Parathyroid adenoma (tissue), 2 donors: ENCODE results near the gene HIGD1B.

Experiments used
- H2AFZ ChIP-seq: fragments of 300-600 bp; sonication (generic); one replicate; pipeline ENCODE4 v1.7.0; 2017; ENCODE audit warnings: antibody characterized with exemption, mild to moderate bottlenecking
- H3K27ac ChIP-seq: fragments of 300-600 bp; sonication (generic); one replicate; pipeline ENCODE4 v1.7.0; 2017
- H3K27me3 ChIP-seq: fragments of 300-600 bp; sonication (generic); one replicate; pipeline ENCODE4 v1.7.0; 2017; ENCODE audit warnings: low read length; ENCODE audit not compliant: control insufficient read depth, insufficient read depth
- H3K36me3 ChIP-seq: fragments of 300-600 bp; sonication (generic); one replicate; pipeline ENCODE4 v1.7.0; 2017; ENCODE audit warnings: low read length; ENCODE audit not compliant: control insufficient read depth, insufficient read depth
- H3K4me1 ChIP-seq: fragments of 300-600 bp; sonication (generic); one replicate; pipeline ENCODE4 v1.7.0; 2017; ENCODE audit warnings: control low read depth
- H3K4me2 ChIP-seq: fragments of 300-600 bp; sonication (generic); one replicate; pipeline ENCODE4 v1.7.0; 2017; ENCODE audit warnings: low read length
- H3K4me3 ChIP-seq: fragments of 300-600 bp; sonication (generic); one replicate; pipeline ENCODE4 v1.7.0; 2017; ENCODE audit warnings: low read depth, low read length
- H3K79me2 ChIP-seq: fragments of 300-600 bp; sonication (generic); one replicate; pipeline ENCODE4 v1.7.0; 2017; ENCODE audit warnings: control low read depth
- H3K9ac ChIP-seq: fragments of 300-600 bp; sonication (generic); one replicate; pipeline ENCODE4 v1.7.0; 2017; ENCODE audit warnings: mild to moderate bottlenecking
- H3K9me3 ChIP-seq: fragments of 300-600 bp; sonication (generic); one replicate; pipeline ENCODE4 v1.7.0; 2017; ENCODE audit warnings: low read length; ENCODE audit not compliant: control insufficient read depth
- CTCF ChIP-seq: fragments of 300-600 bp; sonication (generic); IDR thresholded peaks from one replicate; pipeline ENCODE4 v1.7.0; 2017; ENCODE audit warnings: antibody characterized with exemption, mild to moderate bottlenecking
- donor health status: primary hyperparathyroidism.

The HIGD1B gene

GRCh38 chr17:44872131-44872768 lies 24.6 kb downstream of the HIGD1B start:
- no peaks in the 10 kb centered on the region for H3K9me3 ChIP-seq
- no peaks in the 10 kb centered on the region for H3K27me3 ChIP-seq
- no peaks in the 10 kb centered on the region for H3K79me2 ChIP-seq
- TF ChIP-seq CTCF: no peak
- H3K4me2 ChIP-seq: no peak overlapping the region
- H2AFZ ChIP-seq: no peak overlapping the region
- H3K36me3 ChIP-seq: no peaks in the 10 kb centered on the region
- H3K27ac ChIP-seq: no peak overlapping the region
- no peaks in the 10 kb centered on the region for H3K4me1 ChIP-seq
- no peak overlapping the region for H3K4me3 ChIP-seq
- H3K9ac ChIP-seq: no peak overlapping the region

DNA sequence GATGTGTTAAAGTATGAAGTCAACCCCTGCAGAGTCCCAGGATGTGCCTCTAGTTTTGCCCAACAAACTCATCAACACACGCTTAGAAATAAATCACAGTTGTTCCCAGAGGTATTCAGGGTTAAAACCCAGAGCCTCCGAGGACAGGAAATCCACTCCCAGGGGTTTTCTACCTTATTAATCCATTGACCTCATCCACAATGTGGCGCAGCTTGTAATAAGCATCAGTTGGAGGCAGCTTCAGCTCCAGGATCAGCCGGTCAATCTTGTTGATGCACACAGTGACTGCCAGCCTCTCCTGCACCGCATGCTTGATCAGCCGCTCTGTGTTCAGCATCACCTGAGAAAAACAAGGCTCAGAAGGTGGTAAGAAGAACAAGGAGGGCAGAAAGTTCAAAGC lies 28.1 kb downstream of the HIGD1B start:
- Histone ChIP-seq H3K79me2 (no peaks in the 10 kb centered on the region), H2AFZ (no peak overlapping the region), H3K36me3 (no peaks in the 10 kb centered on the region), H3K9me3 (no peaks in the 10 kb centered on the region), H3K4me3 (no peak overlapping the region), H3K4me1 (no peaks in the 10 kb centered on the region), H3K27me3 (no peaks in the 10 kb centered on the region), H3K4me2 (no peak overlapping the region), H3K9ac (no peak overlapping the region), H3K27ac (no peak overlapping the region)
- TF ChIP-seq CTCF: no peak

- Histone ChIP-seq H2AFZ (no peak overlapping the region), H3K4me1 (no peaks in the 10 kb centered on the region), H3K9ac (no peak overlapping the region), H3K4me3 (no peak overlapping the region), H3K36me3 (no peaks in the 10 kb centered on the region), H3K79me2 (no peaks in the 10 kb centered on the region), H3K27me3 (no peaks in the 10 kb centered on the region), H3K9me3 (no peaks in the 10 kb centered on the region), H3K27ac (no peak overlapping the region), H3K4me2 (no peak overlapping the region)
- no peak for TF ChIP-seq CTCF
Measured at GRCh38 chr17:44877121-44877520, 29.4 kb downstream of the HIGD1B start.

DNA sequence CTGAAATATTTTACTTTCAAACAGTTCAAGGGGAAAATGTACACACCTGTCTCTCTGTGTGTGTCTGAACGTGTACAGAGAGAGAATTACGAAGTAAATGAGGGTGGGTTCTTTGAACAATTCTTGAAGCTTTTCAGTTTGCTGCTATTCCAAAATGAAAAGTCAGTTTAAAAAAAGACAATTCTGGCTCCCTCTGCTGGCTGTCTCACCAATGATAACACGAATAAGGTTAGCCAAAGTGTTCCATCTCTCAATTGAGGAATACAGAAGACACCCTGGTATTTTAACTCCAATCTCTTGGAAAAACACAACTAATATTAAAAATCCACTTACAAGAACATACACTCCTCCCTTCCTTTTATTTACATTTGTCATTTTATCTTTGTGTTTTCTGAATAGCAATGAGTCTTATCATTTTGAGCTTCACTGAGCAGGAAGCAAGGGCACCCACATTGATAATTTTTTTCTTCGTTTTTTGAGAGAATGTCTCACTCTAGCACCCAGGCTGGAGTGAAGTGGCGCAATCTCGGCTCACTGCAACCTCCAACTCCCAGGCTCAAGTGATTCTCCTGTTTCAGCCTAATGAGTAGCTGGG lies 31.0 kb downstream of the HIGD1B start:
- H3K4me2 ChIP-seq: no peak overlapping the region
- peak; percentile 48 for TF ChIP-seq CTCF
- H3K36me3 ChIP-seq: no peaks in the 10 kb centered on the region

DNA sequence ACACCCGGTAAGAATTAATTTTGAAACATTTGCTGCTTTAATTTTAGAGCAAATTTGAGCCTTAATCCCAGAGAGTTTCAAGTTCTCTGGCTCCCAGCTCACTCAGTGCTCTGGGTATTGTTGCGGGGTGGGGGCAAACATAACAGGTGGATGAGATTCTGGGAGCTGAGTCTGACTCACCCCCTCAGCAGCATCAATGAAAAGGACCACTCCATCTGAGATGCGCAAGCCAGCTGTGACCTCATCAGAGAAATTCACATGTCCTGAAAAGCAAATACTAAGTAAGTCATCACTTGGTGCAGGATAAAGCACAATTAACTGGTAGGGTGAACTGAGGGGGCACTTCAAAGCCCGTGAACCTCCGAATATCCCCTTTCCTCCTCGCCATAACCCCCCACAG lies 31.7 kb downstream of the HIGD1B start:
- no peak overlapping the region for H3K4me3 ChIP-seq
- TF ChIP-seq CTCF: no peak
- H3K9ac ChIP-seq: no peak overlapping the region
- H3K4me1 ChIP-seq: no peaks in the 10 kb centered on the region
- no peak overlapping the region for H2AFZ ChIP-seq
- no peak overlapping the region for H3K4me2 ChIP-seq
- no peaks in the 10 kb centered on the region for H3K79me2 ChIP-seq
- no peaks in the 10 kb centered on the region for H3K9me3 ChIP-seq
- no peak overlapping the region for H3K27ac ChIP-seq
- H3K36me3 ChIP-seq: no peaks in the 10 kb centered on the region
- H3K27me3 ChIP-seq: no peaks in the 10 kb centered on the region

More for the DNA sequence above, 31.0 kb downstream of the HIGD1B start:
- no peaks in the 10 kb centered on the region for H3K9me3 ChIP-seq
- no peak overlapping the region for H3K4me3 ChIP-seq
- H3K79me2 ChIP-seq: no peaks in the 10 kb centered on the region
- H3K27ac ChIP-seq: no peak overlapping the region
- no peaks in the 10 kb centered on the region for H3K27me3 ChIP-seq
- no peak overlapping the region for H3K9ac ChIP-seq
- H2AFZ ChIP-seq: no peak overlapping the region
- H3K4me1 ChIP-seq: no peaks in the 10 kb centered on the region
